ENCODE results near the gene ITGAV.
"Not testable (repeated sequence)": the region's sequence is repeated elsewhere in the genome, so short reads cannot be mapped to it uniquely, and the experiment has no call there.

The ITGAV gene

GRCh38 chr2:186589612-186590349 is at the start of gene ITGAV:
Gene ITGAV (plus strand): TSS chr2:186590056. CDS start chr2:186590339, 283 bp downstream.
- DNase-seq (ENCODE audit: low read depth in 2 of 2), result peak; percentile 72 to 73

- peak in 1 of 2 experiments; percentile 75 for DNase-seq (ENCODE audit: low read depth in 2 of 2)
These were observed 48.9 kb upstream of the ITGAV start for GRCh38 chr2:186540941-186541340.

DNA sequence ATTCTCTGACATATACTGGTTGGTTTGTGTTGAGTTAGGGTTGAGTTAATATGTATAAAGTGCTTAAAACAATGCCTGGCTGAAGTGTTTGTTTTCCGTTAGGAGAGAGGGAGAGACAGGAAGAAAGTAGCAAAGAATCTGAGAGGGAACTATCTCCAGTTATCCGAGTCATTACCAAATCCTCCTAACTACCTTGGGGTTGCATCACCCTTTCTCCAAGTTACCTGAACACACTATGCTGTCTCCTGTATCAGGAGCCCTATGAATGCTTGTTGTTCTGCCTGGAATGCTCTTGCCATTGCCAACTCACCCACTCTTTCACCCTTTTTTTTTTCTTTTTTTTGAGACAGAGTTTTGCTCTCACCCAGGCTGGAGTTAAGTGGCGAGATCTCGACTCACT is 47.9 kb upstream of the ITGAV start:
- no peak for DNase-seq (ENCODE audit: low read depth in 2 of 2)

DNA sequence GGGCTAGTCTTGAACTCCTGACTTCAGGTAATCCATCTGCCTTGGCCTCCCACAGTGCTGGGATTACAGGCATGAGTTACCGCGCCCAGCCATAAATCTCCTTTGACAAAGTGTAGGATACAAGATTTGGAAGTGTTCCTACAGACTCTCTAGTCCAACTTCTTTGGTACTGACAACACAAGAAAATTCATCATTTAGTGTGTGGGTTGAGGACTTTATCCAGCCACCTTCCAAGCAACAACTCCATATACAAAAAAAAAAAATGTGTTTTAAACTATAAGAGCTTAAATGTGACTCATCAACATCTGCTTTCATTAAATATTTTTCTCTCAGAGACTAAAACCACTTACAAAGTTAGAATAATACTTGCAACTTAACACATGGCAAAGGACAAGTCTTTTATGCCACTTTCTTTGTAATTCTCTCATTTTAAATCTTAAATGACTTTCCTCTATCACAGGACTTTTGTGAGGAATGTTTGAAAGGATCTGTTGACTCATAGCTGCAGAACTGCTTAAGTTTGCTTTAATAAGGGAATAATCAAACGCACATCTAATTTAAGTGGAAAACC is 46.2 kb upstream of the ITGAV start:
- peak; percentile 80 to 83 for DNase-seq (ENCODE audit: low read depth in 2 of 2)

GRCh38 chr2:186544255-186544675 is 45.6 kb upstream of the ITGAV start:
- DNase-seq (ENCODE audit: low read depth in 2 of 2), result peak; percentile 72 to 73

GRCh38 chr2:186546846-186547245 is 43.0 kb upstream of the ITGAV start:
- DNase-seq (ENCODE audit: low read depth in 2 of 2), result no peak

- peak; percentile 63 to 67 for DNase-seq (ENCODE audit: low read depth in 2 of 2)
These were observed 38.4 kb upstream of the ITGAV start for GRCh38 chr2:186551323-186552050.

DNA sequence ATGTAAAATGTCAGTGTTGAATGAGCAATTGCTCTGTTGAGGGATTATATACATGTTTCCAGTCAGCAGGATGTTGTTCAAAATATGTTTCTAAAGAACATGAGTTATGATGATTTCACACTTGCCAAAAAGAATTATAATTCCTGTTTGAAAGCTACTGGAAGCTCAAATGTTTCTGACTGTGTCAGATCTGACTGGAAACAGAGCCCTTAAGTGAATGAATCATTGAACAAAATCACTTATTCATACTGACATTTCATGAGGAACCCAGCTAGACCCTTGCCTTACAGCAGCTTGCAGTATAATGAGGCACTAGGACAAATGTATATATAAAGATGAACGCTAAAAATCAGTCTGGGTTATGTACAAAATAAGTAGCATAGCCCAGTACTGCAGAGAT is 35.4 kb upstream of the ITGAV start:
- no peak for DNase-seq (ENCODE audit: low read depth in 2 of 2)

- DNase-seq (ENCODE audit: low read depth in 2 of 2), result no peak
These were observed 34.8 kb upstream of the ITGAV start for GRCh38 chr2:186554850-186555671.

DNA sequence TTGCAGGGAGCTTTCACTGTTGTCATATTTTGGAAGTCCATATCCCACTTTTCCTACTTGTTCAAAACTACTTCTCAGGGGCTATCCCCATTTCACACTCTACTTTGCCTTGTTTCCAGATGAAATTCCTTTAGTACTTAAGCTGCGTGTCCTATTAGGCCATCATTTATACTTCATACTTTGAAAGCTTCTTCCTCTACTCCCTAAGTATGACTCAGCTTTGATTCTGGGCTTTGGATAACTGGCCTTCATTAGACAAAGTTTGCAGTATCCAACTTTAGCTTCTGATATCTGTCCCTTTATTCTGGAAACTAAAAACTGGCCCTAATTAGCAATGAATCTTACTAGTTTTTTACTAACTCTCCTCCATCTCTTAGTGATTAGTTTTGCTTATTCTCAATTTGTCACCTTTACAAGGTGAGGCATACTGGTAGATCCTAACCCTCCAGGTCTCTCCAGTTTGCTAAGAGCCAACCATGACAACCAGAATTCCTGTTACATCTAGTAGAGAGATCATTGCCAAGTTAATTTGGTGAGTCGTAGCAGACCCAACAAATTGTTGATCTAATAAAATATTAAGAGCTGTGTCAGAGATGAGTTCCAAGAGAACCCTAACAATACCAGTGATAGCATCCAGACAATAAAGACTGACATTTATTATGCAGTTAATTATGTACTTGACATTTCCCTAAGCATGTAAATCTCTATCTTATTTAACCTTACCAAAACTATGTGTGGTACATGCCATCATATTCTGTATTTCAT is 31.2 kb upstream of the ITGAV start:
- DNase-seq (ENCODE audit: low read depth in 2 of 2), result no peak

DNA sequence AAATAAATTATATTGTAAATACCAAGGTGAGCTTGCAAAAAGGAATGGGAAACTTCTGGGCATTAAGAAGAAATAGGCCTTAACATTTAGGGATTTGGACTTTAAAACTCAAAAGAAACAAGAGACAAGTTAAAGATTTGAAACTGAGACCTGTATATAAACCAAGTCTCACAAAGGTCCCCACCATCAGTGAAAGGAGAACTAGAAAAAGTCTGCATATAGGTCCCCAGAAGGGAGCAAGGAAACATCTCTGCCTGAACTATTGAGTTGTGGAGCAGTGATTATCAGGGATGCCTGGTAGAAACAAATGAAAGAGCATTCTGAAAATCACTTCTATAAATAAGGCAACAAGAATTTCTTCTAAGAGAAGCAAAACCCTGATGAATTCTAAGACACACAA is 30.5 kb upstream of the ITGAV start:
- no peak for DNase-seq (ENCODE audit: low read depth in 2 of 2)

DNA sequence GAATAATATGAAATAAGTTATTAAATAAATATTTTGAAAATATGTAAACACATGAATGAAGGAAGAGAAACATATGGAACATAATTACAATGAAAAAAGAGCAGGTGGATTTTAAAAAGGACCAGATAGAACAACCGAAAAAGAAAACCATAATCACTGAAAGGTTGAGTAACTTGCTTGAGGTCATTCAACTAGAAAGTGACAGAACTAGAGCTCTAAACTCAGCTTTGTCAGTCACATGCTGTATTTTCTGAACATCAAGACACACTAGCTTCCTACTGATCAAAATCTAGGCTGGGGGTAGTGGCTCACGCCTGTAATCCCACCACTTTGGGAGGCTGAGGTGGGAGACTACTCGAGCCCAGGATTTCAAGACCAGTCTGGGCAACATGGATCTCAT is 30.0 kb upstream of the ITGAV start:
- DNase-seq (ENCODE audit: low read depth in 2 of 2), result no peak

- no peak for DNase-seq (ENCODE audit: low read depth in 2 of 2)
These were observed 29.6 kb upstream of the ITGAV start for GRCh38 chr2:186560254-186560653.

DNA sequence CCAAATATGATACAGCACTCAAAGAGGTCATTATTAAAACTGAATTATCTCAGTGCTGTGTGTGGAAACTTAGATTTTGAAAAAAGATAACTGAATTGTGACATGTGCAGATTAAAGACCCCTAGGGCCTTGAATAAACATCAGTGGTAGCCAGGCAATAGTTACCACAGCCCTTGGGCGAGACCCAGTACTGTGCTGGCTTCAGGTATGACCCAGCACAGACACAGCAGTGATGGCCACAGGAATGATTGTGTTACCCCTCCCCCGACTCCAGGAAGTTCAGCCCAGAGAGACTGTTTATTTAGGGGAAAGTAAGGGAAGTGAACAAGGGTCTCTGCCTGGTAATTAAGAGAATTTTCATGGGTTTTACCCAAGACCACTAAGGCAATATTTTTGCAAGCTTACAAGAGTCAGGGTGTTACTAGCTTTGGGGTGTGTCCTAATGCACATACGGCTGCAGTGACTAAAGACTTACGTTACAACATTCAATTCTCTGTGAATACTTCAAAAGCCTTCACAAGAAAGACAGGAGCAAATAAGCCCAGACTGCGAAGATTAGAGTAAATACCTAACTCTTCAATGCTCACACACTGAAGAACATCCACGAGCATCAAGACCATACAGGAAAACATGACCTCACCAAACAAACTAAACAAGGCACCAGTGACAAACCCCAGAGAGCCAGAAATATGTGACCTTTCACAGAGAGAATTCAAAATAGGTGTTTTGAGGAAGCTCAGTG is 28.2 kb upstream of the ITGAV start:
- DNase-seq (ENCODE audit: low read depth in 2 of 2), result no peak

GRCh38 chr2:186562209-186562578 is 27.7 kb upstream of the ITGAV start:
- no peak for DNase-seq (ENCODE audit: low read depth in 2 of 2)

DNA sequence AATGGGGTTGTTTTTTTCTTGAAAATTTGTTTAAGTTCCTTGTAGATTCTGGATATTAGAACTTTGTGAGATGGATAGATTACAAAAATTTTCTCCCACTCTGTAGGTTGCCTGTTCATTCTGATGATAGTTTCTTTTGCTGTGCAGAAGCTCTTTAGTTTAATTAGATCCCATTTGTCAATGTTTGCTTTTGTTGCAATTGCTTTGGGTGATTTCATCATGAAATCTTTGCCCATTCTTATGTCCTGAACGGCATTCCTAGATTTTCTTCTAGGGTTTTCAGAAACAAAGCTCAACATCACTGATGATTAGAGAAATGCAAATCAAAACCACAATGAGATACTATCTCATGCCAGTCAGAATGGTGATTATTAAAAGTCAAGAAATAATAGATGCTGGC is 21.3 kb upstream of the ITGAV start:
- not testable (repeated sequence) for DNase-seq (ENCODE audit: low read depth in 2 of 2)

GRCh38 chr2:186569127-186569526 is 20.7 kb upstream of the ITGAV start:
- not testable (repeated sequence) for DNase-seq (ENCODE audit: low read depth in 2 of 2)

DNA sequence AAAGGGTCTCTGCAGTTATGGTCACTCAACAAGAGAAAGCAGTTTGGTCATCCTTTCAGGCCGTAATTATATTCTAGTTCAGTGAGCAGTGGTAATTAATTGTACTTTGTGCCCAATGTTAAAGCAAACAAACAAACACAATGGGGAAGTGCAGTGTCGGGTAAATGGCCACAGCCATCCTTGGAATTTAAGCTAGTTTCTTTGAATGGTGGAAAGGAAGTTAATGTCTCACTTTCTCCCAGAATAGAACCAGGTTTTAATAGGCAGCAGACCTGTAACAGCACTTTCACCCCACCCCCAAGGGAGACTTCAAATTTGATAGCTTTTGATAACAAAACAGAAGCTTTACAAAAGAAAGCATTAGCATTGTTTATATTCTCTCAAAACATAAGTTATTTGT is 20.0 kb upstream of the ITGAV start:
- no peak for DNase-seq (ENCODE audit: low read depth in 2 of 2)

DNA sequence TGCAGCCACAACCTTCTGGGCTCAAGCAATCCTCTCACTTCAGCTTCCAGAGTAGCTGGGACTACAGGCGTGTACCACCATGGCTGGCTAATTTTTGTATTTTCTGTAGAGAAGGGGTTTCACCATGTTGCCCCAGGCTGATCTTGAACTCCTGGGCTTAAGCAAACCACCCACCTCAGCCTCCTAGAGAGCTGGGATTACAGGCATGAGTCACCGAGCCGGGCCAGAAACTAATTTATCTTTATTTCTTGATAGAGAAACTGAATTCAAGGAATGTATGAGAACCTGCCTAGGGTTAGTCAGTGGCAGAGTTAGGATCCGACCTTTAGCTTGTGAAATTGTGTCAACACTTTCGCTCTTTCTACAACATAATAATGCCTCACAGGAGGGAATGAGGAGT is 19.3 kb upstream of the ITGAV start:
- DNase-seq (ENCODE audit: low read depth in 2 of 2), result no peak

DNA sequence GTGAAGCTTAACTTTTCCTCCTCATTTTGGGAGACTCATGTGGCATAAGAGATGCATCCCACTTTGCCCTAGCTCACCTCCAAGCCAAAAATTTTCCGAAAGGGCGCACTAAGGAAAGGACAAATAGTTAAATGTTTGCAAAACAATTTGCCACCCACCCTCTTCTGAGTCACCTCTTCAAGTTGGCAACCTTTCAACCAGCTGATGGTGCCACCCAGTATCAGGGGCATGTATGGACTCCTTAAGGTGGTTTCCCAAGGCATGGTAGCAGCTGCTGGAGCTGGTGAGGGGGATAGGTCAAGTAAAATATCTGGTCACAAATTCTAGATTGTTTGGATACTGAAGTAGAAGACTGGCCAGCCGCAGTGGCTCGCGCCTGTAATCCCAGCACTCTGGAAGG is 17.2 kb upstream of the ITGAV start:
- no peak for DNase-seq (ENCODE audit: low read depth in 2 of 2)

GRCh38 chr2:186573531-186573930 is 16.3 kb upstream of the ITGAV start:
- no peak for DNase-seq (ENCODE audit: low read depth in 2 of 2)
